Measurements from ENCODE around the gene PARVB.
A peak's percentile ranks its signal among the peaks of the same experiment; 100 is the strongest.

PARVB gene

GRCh38 chr22:44185237-44186120 is 161.4 kb downstream of the PARVB start:
- no peak for DNase-seq (ENCODE audit: low read depth)

GRCh38 chr22:44186121-44186510 is 162.0 kb downstream of the PARVB start:
- no peak for DNase-seq (ENCODE audit: low read depth)

GRCh38 chr22:44186737-44187136 is 162.6 kb downstream of the PARVB start:
- no peak for DNase-seq (ENCODE audit: low read depth)

- no peak for DNase-seq (ENCODE audit: low read depth)
These were observed 163.6 kb downstream of the PARVB start for GRCh38 chr22:44187652-44188230.

GRCh38 chr22:44188316-44188715 is 164.2 kb downstream of the PARVB start:
- no peak for DNase-seq (ENCODE audit: low read depth)

GRCh38 chr22:44188986-44189630 is 165.0 kb downstream of the PARVB start:
- DNase-seq (ENCODE audit: low read depth) = no peak

GRCh38 chr22:44190381-44190976 is 166.4 kb downstream of the PARVB start:
- DNase-seq (ENCODE audit: low read depth) = no peak

GRCh38 chr22:44191036-44191454 is 166.9 kb downstream of the PARVB start:
- no peak for DNase-seq (ENCODE audit: low read depth)

GRCh38 chr22:44192098-44192815 is 168.2 kb downstream of the PARVB start:
- DNase-seq (ENCODE audit: low read depth) = peak; percentile 24

- DNase-seq (ENCODE audit: low read depth) = no peak
These were observed 168.9 kb downstream of the PARVB start for GRCh38 chr22:44192816-44193534.

- no peak for DNase-seq (ENCODE audit: low read depth)
These were observed 169.4 kb downstream of the PARVB start for GRCh38 chr22:44193535-44193891.

- no peak for DNase-seq (ENCODE audit: low read depth)
These were observed 170.5 kb downstream of the PARVB start for GRCh38 chr22:44194569-44194968.

- DNase-seq (ENCODE audit: low read depth) = no peak
These were observed 171.2 kb downstream of the PARVB start for GRCh38 chr22:44195189-44195871.

GRCh38 chr22:44196241-44196640 is 172.1 kb downstream of the PARVB start:
- no peak for DNase-seq (ENCODE audit: low read depth)

GRCh38 chr22:44196731-44197131 is 172.6 kb downstream of the PARVB start:
- no peak for DNase-seq (ENCODE audit: low read depth)

- DNase-seq (ENCODE audit: low read depth) = no peak
These were observed 173.2 kb downstream of the PARVB start for GRCh38 chr22:44197271-44197670.

- DNase-seq (ENCODE audit: low read depth) = no peak
These were observed 175.1 kb downstream of the PARVB start for GRCh38 chr22:44199164-44199563.

- DNase-seq (ENCODE audit: low read depth) = no peak
These were observed 175.8 kb downstream of the PARVB start for GRCh38 chr22:44199866-44200265.

- no peak for DNase-seq (ENCODE audit: low read depth)
These were observed 176.3 kb downstream of the PARVB start for GRCh38 chr22:44200451-44200850.

- DNase-seq (ENCODE audit: low read depth) = no peak
These were observed 176.9 kb downstream of the PARVB start for GRCh38 chr22:44200855-44201550.

Data from activated T-cell treated with anti-CD3 and anti-CD28 coated beads for 1 hour (primary cell).